Ishikawa (cell line): ENCODE data around the gene ORAI1.

Source experiments
- CEBPB ChIP-seq: IDR thresholded peaks from 2 replicates; pipeline ENCODE4 v1.6.1; 2012
- CREB1 ChIP-seq: IDR thresholded peaks from 2 replicates; pipeline ENCODE4 v1.6.1; 2012; ENCODE audit warnings: low read depth
- EGR1 ChIP-seq: IDR thresholded peaks from 2 replicates; pipeline ENCODE4 v1.6.1; 2012
- EP300 ChIP-seq: IDR thresholded peaks from 2 replicates; pipeline ENCODE4 v1.6.1; 2012; ENCODE audit warnings: borderline replicate concordance
- FOXM1 ChIP-seq: IDR thresholded peaks from 2 replicates; pipeline ENCODE4 v1.6.1; 2012; ENCODE audit warnings: low read depth, borderline replicate concordance
- NFIC ChIP-seq: IDR thresholded peaks from 2 replicates; pipeline ENCODE4 v1.6.1; 2012
- RAD21 ChIP-seq: IDR thresholded peaks from 2 replicates; pipeline ENCODE4 v1.6.1; 2012; ENCODE audit warnings: low read depth
- REST ChIP-seq: IDR thresholded peaks from 2 replicates; pipeline ENCODE4 v1.6.1; 2012; ENCODE audit warnings: low read depth, mild to moderate bottlenecking
- TAF1 ChIP-seq: IDR thresholded peaks from 2 replicates; pipeline ENCODE4 v1.6.1; 2012; ENCODE audit warnings: low read depth, mild to moderate bottlenecking
- TEAD4 ChIP-seq: IDR thresholded peaks from 2 replicates; pipeline ENCODE4 v1.6.1; 2012
- TF ChIP-seq, protein P1 (sequence below): IDR thresholded peaks from 2 replicates; pipeline ENCODE4 v1.6.1; 2012

GRCh38 chr12:121653999-121654398 lies 27.7 kb downstream of the ORAI1 start:
- TF ChIP-seq EP300 (no peak), TEAD4 (no peak), CEBPB (no peak), TAF1 (no peak), REST (no peak), CREB1 (no peak), FOXM1 (no peak), RAD21 (no peak), NFIC (no peak), EGR1 (no peak)
- TF ChIP-seq, protein P1, sequence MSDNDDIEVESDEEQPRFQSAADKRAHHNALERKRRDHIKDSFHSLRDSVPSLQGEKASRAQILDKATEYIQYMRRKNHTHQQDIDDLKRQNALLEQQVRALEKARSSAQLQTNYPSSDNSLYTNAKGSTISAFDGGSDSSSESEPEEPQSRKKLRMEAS: no peak
